HepG2 (cell line): ENCODE results near the gene OR9A4.

Source experiments
- CTCF ChIP-seq: sonication (generic); formaldehyde crosslinking; IDR thresholded peaks from 2 replicates; pipeline ENCODE4 v1.5.0; 2020; ENCODE audit warnings: mild to moderate bottlenecking, missing genetic modification reagents, moderate library complexity
- NR2C2 ChIP-seq: sonication (generic); formaldehyde crosslinking; IDR thresholded peaks from 2 replicates; pipeline ENCODE4 v1.4.0; 2020; ENCODE audit warnings: missing genetic modification reagents, mild to moderate bottlenecking, moderate library complexity, borderline replicate concordance
- POLR2AphosphoS2 ChIP-seq: IDR thresholded peaks from 2 replicates; pipeline ENCODE4 v1.6.1; 2011; ENCODE audit warnings: low read depth, low read length, improper control_type of control experiment
- RXRA ChIP-seq: sonication (generic); formaldehyde crosslinking; IDR thresholded peaks from 2 replicates; pipeline ENCODE4 v1.5.1; 2020; ENCODE audit warnings: missing genetic modification reagents
- TARDBP ChIP-seq: sonication (generic); formaldehyde crosslinking; IDR thresholded peaks from 2 replicates; pipeline ENCODE4 v1.8.0; 2022; ENCODE audit warnings: mild to moderate bottlenecking, missing genetic modification reagents
- TF ChIP-seq, protein P1 (sequence below): sonication (generic); formaldehyde crosslinking; IDR thresholded peaks from 2 replicates; pipeline ENCODE4 v1.8.1; 2023; ENCODE audit warnings: mild to moderate bottlenecking, missing genetic modification reagents
- TF ChIP-seq, protein P2 (sequence below): sonication (generic); formaldehyde crosslinking; IDR thresholded peaks from 2 replicates; pipeline ENCODE4 v1.4.0; 2020; ENCODE audit warnings: missing genetic modification reagents

- TF ChIP-seq, protein P1, sequence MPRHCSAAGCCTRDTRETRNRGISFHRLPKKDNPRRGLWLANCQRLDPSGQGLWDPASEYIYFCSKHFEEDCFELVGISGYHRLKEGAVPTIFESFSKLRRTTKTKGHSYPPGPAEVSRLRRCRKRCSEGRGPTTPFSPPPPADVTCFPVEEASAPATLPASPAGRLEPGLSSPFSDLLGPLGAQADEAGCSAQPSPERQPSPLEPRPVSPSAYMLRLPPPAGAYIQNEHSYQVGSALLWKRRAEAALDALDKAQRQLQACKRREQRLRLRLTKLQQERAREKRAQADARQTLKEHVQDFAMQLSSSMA (CRISPR knock-in tag): no peak
- no peak for TF ChIP-seq NR2C2 (CRISPR knock-in tag)
- no peak for TF ChIP-seq RXRA (CRISPR knock-in tag)
- TF ChIP-seq CTCF (CRISPR knock-in tag): no peak
- TF ChIP-seq, protein P2, sequence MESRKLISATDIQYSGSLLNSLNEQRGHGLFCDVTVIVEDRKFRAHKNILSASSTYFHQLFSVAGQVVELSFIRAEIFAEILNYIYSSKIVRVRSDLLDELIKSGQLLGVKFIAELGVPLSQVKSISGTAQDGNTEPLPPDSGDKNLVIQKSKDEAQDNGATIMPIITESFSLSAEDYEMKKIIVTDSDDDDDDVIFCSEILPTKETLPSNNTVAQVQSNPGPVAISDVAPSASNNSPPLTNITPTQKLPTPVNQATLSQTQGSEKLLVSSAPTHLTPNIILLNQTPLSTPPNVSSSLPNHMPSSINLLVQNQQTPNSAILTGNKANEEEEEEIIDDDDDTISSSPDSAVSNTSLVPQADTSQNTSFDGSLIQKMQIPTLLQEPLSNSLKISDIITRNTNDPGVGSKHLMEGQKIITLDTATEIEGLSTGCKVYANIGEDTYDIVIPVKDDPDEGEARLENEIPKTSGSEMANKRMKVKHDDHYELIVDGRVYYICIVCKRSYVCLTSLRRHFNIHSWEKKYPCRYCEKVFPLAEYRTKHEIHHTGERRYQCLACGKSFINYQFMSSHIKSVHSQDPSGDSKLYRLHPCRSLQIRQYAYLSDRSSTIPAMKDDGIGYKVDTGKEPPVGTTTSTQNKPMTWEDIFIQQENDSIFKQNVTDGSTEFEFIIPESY (CRISPR knock-in tag): no peak
- no peak for TF ChIP-seq TARDBP
- TF ChIP-seq POLR2AphosphoS2: no peak
Measured at GRCh38 chr7:141891336-141891735, 24.9 kb upstream of the OR9A4 start.
